RKO (cell line): Measurements from ENCODE around the gene EPHA7.

Experiments
- DNase-seq: peaks from one replicate; pipeline ENCODE4 v3.0.0-alpha.2; 2016; ENCODE audit warnings: low spot score

The EPHA7 gene

GRCh38 chr6:93248631-93249030 lies 170.7 kb downstream of the EPHA7 start:
- peak; percentile 15 for DNase-seq

GRCh38 chr6:93243231-93243778 lies 176.1 kb downstream of the EPHA7 start:
- DNase-seq: no peak

- no peak for DNase-seq
These were observed 177.3 kb downstream of the EPHA7 start for GRCh38 chr6:93242049-93242448.

GRCh38 chr6:93238632-93239031 lies 180.7 kb downstream of the EPHA7 start:
- no peak for DNase-seq

- no peak for DNase-seq
These were observed 183.6 kb downstream of the EPHA7 start for GRCh38 chr6:93235775-93236174.

GRCh38 chr6:93226822-93227221 lies 192.5 kb downstream of the EPHA7 start:
- no peak for DNase-seq

- no peak for DNase-seq
These were observed 197.1 kb downstream of the EPHA7 start for GRCh38 chr6:93222071-93222851.

- DNase-seq: no peak
These were observed 199.9 kb downstream of the EPHA7 start for GRCh38 chr6:93219447-93219846.

- no peak for DNase-seq
These were observed 201.3 kb downstream of the EPHA7 start for GRCh38 chr6:93218096-93218495.

GRCh38 chr6:93213028-93213427 lies 206.3 kb downstream of the EPHA7 start:
- no peak for DNase-seq

GRCh38 chr6:93210908-93211307 lies 208.5 kb downstream of the EPHA7 start:
- no peak for DNase-seq

- DNase-seq: no peak
These were observed 210.0 kb downstream of the EPHA7 start for GRCh38 chr6:93209358-93209757.

- no peak for DNase-seq
These were observed 222.9 kb downstream of the EPHA7 start for GRCh38 chr6:93196406-93196970.

GRCh38 chr6:93194480-93194879 lies 224.9 kb downstream of the EPHA7 start:
- no peak for DNase-seq

GRCh38 chr6:93193868-93194267 lies 225.5 kb downstream of the EPHA7 start:
- DNase-seq: no peak
